NCI-H524 treated with DMSO at 0.1 percent for 48 hours (cell line): ENCODE measurements around the gene GAN.
A peak's percentile ranks its signal among the peaks of the same experiment; 100 is the strongest.

Experiments used
- DNase-seq: peaks from one replicate; lab custom pipeline; 2025; lab: John Stamatoyannopoulos, UW

GAN gene, protein sequence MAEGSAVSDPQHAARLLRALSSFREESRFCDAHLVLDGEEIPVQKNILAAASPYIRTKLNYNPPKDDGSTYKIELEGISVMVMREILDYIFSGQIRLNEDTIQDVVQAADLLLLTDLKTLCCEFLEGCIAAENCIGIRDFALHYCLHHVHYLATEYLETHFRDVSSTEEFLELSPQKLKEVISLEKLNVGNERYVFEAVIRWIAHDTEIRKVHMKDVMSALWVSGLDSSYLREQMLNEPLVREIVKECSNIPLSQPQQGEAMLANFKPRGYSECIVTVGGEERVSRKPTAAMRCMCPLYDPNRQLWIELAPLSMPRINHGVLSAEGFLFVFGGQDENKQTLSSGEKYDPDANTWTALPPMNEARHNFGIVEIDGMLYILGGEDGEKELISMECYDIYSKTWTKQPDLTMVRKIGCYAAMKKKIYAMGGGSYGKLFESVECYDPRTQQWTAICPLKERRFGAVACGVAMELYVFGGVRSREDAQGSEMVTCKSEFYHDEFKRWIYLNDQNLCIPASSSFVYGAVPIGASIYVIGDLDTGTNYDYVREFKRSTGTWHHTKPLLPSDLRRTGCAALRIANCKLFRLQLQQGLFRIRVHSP

DNA sequence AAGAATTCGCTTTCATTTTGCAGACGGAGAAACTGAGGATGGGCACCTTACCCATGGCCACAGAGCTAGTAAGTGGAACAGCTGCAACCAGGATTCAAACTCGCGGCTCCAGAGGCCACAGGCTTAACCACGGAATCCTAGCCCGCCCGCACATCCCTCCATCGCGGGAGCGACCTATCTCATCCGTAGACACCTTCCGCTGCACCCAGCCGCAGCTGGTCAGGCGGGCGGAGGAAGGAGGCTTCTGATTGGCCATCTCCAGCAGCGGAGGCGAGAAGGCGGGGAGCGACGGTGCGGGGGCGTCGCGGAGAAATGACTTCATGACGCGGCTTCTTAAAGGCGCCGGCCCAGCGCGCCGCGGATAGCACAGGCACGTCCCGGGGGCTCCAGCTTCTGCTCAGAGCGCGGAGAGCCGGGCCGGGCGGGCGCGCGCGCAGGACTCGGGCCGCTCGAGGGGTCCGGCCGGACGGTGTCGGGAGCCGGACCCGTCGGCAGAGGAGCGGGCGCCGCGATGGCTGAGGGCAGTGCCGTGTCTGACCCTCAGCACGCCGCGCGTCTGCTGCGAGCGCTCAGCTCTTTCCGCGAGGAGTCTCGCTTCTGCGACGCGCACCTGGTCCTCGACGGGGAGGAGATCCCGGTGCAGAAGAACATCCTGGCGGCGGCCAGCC is at the start of gene GAN:
Gene GAN, plus strand, starts transcription at position 360 of the 668 bp plus-strand sequence. Its CDS starts 152 bp downstream, at position 512.
- peak; percentile 95 for DNase-seq

DNA sequence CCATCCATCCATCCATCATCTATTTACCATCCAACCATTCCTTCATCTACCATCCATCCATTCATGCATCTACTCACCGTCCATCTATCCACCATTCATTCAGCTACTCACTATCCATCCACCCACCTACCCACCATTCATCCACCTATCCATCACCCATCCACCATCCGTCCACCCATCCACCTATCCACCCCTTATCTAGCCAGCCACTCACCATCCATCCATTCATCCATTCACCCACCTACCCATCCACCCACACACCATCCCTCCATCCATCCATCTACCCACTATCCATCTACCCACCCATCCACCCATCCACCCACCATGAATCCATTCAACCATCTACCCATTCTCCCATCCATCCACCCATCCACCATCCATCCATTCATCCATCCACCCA is 49.7 kb upstream of the GAN start:
- DNase-seq: no peak

DNA sequence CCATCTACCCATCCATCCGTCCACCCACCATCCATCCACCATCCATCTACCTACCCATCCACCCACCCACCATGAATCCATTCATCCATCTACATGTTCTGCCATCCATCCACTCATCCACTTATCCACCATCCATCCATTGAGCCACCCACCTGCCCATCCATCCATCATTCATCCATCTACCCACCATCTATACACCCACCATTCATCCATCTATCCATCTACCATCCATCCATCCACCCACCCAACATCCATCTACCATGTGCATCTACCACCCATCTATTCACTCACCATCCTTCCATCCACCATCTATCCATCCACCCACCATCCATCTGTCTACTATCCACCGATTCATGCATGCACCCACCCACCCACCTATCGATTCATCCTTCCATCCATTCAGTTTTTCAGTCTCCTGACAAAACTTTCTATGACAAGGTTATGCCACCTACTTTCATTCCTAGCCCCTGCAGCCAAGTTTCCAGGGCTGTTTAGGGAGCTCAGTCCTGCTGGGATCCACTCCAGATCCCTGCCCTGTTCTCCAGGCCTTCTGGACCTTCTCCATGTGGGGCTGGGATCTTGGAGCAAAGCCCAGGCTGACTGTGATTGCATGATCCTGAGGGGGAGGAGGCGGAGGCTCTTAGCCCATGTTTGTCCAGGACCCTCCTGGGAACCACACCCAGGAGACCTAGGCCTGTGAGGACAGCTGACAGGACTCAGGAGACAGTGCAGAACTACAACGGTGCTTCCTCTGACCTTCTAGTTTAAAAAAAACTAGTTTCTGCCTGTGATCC is 48.9 kb upstream of the GAN start:
- no peak for DNase-seq

DNA sequence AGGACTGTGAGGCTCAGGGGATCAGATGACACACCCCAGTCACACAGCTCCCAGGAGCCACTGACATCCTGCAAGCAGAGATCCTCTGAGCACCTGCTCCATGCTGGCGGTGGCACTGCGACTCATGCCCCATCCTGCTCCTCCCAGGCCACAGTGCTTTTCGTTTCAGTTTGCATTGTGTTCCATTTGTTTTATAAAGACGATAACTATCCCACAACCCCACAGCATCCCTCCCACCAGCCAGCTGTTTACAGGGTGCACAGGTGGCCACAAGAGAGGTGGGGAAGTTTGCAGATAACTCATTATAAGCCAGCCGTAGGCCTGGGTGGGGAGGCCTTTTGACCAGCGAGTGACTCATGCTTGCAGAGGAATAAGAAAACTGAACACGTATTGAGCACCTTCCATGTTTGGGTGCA is 48.1 kb upstream of the GAN start:
- no peak for DNase-seq

DNA sequence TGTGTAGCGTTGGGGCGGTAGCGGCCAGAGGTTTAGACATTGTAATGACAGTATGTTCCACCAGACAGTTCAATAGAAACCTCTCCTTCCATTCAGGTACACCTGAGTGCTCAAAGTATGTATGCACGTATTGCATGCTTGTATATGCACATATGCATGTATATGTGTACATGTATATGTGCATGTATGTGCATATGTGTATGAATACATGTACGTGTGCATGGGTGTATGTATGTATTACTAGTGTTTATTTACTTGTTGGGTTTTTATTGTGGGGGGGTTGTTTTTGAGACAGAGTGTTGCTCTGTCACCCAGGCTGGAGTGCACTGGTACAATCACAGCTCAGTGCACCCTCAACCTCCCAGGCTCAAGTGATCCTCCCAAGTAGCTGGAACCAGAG is 46.3 kb upstream of the GAN start:
- no peak for DNase-seq

DNA sequence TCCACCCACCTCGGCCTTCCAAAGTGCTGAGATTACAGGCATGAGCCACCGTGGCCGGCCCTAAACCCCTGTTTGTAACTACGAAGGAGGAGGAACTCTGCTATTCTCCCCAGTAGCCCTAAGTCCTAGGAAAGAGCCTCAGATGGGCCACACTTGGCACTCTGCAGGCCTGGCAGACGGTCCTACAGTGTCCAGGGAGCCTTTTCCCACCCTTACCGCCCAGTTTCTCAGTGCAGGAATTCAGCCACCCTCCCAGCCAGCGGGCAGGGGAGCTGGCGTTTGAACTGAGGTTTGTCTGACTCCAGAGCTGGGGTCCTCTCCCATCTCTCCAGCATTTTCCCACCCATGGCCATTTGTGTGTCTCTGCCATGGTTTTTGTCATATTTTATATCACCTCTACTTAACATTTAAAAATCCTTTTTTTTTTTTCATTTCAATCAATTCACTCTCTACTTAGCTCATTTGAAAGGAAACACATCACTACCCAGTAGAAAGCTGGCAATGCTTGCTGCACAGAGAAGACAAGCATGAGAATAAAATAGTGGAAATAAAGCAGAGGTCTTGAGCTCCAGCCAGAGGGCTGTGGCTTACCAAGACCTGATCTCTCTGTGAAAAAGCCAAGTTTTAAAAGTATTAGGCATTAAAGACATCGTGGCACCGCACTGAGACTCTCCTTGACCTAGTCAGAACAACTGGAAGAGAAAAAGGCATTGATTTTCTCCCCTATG is 41.4 kb upstream of the GAN start:
- DNase-seq: no peak

DNA sequence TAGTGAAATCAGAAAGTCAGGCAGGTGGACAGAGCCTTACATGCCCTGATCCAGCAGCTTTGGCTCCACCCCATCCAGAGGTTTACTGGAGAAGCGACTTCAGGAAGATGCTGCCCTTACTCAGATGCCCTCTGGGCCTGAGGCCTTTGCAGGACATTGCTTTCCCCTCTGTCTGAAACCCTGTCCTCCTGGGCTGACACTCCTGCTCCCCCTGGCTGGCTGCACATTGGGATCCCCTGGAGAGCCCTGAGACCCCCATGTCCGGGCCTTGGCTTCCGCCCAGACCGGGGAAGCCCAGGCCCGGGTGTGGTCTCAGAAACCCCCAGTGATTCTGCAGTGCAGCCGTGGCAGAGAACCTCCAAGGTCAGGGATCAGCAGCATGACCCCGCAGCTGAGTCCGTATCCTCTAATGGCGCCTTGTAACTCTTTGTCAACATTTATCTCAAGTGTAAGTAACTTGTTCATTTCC is 39.7 kb upstream of the GAN start:
- DNase-seq: no peak

DNA sequence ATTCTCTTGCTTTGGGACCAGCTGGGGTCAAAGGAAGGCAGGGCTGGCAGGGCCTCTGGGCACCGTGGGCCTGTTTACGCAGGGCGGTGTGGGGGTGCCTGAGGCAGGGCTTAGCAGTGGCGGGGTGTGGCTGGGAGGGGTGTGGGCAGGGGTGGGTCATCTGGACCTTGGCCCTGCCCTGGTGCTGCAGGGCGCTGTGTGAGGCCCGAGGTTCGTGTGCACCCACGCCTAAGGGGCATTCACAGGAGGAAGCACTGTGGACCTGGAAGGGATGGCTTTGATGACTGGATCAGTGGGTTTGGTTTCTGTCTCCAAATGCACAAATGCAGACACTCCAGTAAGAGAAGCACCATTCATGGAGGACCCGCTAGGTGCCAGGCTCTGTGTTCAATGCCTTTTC is 39.0 kb upstream of the GAN start:
- DNase-seq: no peak

DNA sequence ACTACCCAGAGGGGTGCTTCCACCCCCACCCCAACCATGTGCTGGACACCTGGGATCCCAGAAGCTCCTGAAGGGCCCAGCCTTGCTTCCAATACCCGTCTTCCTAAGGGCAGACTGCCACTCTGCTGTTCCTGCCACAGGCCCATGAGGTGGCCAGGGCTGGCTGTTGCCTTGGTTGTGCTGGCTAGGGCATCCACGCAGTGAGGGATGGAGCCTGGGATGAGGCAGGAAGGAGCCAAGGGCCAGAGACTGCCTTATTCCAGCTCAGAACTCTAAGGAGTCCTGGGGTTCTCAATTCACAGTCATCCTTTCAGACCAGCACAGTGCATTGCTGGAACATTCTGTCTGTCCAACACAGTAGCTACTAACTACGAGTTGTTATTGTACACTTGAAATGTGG is 38.4 kb upstream of the GAN start:
- DNase-seq: no peak

DNA sequence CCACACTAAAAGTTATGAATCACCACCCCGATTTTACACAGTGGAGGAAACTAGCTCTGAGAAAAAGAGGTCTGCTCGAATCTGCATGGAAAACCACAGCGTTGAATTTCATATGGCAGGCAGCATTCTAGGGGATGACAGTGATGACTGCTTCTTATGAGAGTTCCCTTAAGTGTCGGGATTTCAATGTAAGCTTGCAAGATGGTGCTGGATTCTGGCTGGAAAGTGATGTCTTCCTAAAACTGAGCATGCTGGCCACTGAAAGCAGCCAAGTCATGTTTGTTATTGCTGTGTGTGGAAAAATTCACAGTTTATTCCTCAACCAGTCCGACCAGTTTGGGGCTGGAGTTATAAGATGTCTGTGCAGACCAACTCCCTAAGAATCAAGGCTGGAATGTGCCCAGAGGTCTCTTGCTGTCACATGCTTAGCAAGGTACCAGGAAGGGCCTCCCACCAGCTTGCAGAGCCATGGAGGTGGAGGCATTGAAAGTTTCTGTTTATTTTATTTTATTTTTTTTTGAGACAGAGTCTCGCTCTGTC is 37.2 kb upstream of the GAN start:
- DNase-seq: no peak

DNA sequence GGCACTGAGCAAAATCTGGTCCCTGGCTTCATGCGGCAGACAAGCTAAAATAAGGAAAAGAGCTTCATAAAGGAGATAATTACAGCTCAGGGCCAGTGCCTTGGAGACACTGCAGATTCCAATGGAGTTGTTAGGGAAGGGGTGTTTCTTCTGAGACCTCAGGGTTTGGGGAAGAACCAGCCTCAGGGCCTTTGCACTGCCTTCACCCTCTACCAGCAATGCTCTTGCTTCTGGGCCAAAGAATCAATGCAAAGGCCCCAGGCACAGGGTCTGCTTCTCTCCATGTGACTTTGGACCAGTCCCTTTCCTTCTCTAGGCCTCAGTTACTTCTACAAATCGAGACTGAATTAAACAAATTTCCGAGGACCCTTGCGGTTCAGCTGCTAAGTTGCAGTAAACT is 36.2 kb upstream of the GAN start:
- DNase-seq: no peak

DNA sequence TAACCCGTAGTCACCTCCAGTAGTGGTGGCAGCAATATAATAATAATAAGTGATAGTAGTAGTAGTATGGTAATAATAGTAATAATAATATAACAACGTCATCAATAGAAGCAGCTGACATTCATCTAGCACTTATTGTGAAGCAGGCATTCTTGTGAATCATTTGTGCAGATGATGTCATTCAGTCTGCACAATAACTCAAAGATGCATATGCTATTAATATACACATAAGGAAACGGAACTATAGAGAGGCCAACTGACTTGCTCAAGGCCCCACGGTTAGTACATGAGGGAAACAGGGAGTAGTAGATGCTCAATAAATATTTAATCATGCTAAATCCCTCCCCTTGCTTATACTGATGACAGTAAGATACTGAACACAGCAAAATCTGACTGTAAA is 35.4 kb upstream of the GAN start:
- DNase-seq: no peak

DNA sequence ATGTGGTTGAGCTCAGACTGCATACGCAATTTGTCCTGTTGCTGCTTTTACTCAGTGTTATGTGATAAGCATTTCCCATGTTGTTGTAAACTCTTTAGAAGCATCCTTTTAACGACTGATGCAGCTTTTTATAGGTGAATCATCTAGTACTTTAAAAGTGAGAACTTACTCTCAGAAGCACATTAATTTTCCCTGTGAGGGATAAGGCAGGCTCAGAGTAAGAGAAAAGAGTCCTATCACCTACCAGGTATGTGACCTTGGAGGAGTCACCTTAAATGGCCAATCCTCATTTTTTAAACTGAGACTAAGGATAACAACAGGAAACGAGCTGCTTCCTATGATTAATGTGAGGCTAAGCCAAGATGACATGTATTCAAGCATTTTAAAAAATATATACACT is 34.4 kb upstream of the GAN start:
- DNase-seq: no peak

DNA sequence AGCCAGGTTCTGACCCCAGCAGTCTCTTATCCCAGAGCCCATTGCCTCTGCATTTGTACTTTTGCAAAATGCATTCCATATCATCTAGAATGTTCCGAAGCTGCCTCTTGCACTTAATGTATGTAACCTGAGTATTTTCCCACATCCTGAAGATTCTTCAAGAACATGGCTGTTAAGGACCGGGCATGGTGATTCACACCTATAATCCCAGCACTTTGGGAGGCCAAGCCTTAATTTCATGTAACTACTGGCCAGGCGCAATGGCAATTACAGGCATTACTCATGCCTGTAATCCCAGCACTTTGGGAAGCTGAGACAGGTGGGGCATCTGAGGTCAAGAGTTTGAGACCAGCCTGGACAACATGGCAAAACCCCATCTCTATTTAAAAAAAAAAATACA is 31.7 kb upstream of the GAN start:
- DNase-seq: no peak

DNA sequence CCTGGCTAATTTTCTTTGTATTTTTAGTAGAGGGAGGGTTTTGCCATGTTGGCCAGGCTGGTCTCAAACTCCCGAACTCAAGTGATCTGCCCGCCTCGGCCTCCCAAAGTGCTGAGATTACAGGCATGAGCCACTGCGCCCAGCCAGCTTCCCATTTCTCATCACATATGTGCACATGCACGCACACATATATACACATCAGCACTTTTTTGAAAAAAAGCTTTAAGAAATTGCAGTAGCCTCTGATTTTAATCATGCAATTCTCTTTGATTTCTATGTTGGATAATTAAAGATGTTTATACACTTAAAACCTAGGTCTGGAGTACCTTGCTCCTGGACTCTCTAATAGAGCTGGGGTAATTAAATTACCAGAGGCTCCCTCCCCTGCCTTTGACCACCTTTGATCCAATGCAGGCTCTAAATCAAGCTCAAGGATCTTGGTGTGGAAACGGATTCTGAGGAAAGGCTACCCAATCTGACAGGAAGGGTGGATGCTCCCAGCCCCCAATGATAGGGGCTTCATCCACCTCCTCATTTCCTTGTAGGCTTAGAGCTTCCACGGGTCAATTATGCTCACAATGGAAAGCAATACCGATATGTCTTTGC is 29.7 kb upstream of the GAN start:
- DNase-seq: no peak

DNA sequence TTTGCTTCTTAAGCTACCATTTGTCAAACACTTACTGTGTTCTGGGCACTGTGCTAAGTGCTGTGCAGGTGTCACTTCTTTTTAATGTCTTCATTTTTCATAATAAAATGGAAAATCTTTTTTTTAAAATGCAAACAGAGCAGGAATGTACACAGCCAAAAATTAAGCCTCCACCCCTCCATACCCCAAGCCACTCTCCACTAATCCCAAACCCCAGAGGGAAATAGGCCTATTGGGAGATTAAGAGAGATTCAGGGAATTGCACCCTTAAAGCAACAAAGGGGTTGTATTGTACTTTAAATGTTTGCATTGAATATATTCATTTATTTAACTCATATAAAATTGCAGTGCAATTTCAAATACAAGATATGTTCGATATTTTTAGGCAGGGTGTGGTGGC is 28.6 kb upstream of the GAN start:
- DNase-seq: no peak

DNA sequence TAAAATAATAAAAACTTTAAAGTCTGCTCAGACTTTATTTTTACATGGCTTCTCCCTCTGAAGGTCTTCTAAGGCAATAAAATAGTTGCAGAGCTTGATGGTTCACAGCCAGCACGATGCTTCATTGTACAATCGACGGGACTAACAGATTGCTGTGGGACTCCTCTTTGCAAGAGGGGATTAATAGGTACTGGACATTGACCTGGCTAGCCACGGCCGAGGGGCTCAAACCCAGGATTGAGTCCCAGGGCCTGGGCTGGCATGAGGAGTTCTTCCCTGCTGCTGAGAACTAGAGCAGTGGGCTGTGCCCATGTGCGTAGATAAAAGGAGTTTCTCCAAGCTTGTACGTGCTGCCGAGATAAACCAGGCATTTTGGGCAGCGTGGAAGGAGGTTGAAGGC is 23.6 kb upstream of the GAN start:
- no peak for DNase-seq

DNA sequence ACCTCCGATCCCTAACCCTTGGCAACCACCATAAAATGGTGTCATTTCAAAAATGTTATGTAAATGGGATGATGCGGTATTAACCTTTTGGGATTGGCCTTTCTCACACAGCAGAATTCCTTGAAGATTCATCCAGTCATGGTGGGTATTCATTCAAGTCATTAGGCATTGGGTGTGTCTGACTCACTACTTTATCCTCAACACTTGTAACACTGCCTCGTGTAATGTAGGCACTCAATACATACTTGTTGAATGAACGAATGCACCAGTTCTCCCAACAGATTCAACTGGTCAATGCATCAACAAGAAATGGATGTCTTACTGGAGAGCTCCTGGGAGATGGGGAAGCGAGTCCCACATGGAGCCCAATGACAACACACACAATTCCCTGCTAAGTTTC is 21.8 kb upstream of the GAN start:
- DNase-seq: no peak

DNA sequence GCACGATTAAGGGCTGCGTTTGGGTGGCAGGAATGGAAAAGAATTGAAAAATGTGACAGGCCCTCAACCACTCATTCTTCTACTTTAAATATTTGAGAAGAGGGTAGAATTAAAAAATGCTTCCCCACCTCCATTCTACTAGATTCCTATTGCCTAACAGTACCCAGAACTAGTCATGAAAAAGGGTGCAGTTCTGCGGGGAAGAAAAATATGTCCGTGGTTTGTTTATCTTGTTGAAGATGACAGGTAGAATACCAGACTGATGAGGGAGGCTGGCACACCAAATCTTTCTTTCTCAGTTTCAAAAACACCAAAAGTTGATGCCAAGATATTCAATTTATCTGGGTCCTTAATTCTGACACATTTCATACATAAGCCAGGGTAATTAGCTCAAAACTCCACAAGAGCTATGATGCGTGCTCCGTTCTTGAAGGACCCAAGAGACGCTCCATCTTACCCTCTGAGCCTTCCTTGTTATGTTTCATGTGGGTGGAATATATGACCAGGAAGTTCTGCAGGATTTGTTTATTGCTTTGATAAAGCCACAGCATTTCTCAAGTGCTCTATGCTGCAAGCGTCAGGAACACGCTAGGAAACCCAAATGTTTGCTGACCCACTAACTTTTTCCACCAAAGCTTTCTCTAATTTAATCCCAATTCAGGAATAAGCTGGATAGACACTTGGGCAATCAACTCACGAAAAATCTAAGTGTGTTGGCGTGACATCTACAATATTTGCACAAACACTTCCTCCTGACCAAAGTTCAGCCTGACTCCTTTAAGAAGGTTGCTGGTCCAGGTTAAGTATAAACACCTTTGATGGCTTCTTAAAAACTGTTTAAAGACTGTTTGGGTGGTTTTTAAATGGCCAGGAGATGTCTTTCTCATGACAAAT is 20.6 kb upstream of the GAN start:
- no peak for DNase-seq

DNA sequence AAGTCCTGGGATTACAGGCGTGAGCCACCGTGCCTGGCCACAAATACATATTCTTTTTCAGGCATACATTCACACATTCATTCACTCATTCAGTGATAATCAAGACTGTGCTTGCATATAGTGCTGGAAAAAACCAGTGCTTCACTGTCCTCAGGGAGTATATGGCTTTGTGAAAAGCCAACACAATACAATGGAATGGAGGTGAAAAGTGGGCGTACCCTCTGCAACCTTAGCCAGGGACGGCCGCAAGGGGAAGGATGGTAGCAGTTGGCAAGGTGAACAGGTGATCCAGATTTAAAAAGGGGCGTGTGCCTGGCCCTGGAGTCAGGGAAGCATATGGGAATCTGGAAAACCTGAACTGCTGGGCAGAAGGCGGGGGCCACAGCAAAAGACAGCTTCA is 18.1 kb upstream of the GAN start:
- DNase-seq: no peak
